Activated naive CD4-positive, alpha-beta T cell treated with anti-CD3 and anti-CD28 coated beads, Interleukin-2, amount 50 U/mL, for 72 hours (primary cell): Measurements from ENCODE around the gene AZU1. TPM values are rescaled to one million over a fixed set of nuclear protein-coding genes. Genes with fewer than 3 reads are reported as not detected.

ENCODE experiments used
- ATAC-seq, 2 donors: fragments of 150-1000 bp; cut with Tn5 transposase; 2 replicates each; pipeline ENCODE4 v1.10.0; 2021; ENCODE audit warnings: mild to moderate bottlenecking in 2 of 2, moderate library complexity in 2 of 2
- DNase-seq, 2 donors: peaks; one replicate each; pipeline ENCODE4 v3.0.0; 2021 to 2022; ENCODE audit warnings: low spot score in 2 of 2
- H3K27ac Mint-ChIP-seq, 2 donors: one replicate each; pipeline ENCODE4 v1.8.0; 2022; ENCODE audit warnings: mild to moderate bottlenecking in 2 of 2, mixed read lengths in 2 of 2
- H3K36me3 Mint-ChIP-seq, 2 donors: one replicate each; pipeline ENCODE4 v1.8.0; 2022; ENCODE audit warnings: mixed read lengths in 2 of 2
- H3K9me3 Mint-ChIP-seq, 2 donors: one replicate each; pipeline ENCODE4 v1.8.0; 2022; ENCODE audit warnings: mixed read lengths in 2 of 2
- total RNA-seq, 2 donors: library from RNA; stranded (reverse); gene quantifications; one replicate each; pipeline ENCODE4 v1.2.3, GENCODE V29; 2022

Gene AZU1
- total RNA-seq, 2 donors from 2014 or later = not detected

- Mint-ChIP-seq H3K36me3 (peaks cover 19 to 20% of the 10 kb centered on the region in 2 donors), H3K27ac (peak overlapping the region in 1 of 2 donors; percentile 44), H3K9me3 (no peaks in the 10 kb centered on the region)
- no peak for ATAC-seq
- DNase-seq = no peak
These were observed 32.5 kb upstream of the AZU1 start for GRCh38 chr19:795073-795611.

GRCh38 chr19:795691-796581 is 31.7 kb upstream of the AZU1 start:
- ATAC-seq = no peak
- DNase-seq = no peak
- Mint-ChIP-seq H3K36me3 (peaks cover 26 to 27% of the 10 kb centered on the region in 2 donors), H3K9me3 (no peaks in the 10 kb centered on the region), H3K27ac (peak overlapping the region in 1 of 2 donors; percentile 92)

- DNase-seq (peak; percentile 97 to 100), ATAC-seq (peak; percentile 84 to 85)
- peaks cover 26 to 27% of the 10 kb centered on the region in 2 donors for H3K36me3 Mint-ChIP-seq
- H3K9me3 Mint-ChIP-seq = no peaks in the 10 kb centered on the region
- peak within 1 kb of the TSS; percentile 92 to 97 for H3K27ac Mint-ChIP-seq
These were observed 30.7 kb upstream of the AZU1 start, which contains the start of gene PTBP1 for GRCh38 chr19:796692-797527. TSS of gene PTBP1 (plus strand) at chr19:797452. CDS start at chr19:797498, 46 bp downstream.

- DNase-seq (peak; percentile 93 to 94), ATAC-seq (peak; percentile 37 to 43)
- Mint-ChIP-seq H3K9me3 (no peaks in the 10 kb centered on the region), H3K36me3 (peaks cover 31% of the 10 kb centered on the region in 2 donors), H3K27ac (peak overlapping the region; percentile 92 to 97)
These were observed 29.9 kb upstream of the AZU1 start for GRCh38 chr19:797528-798414.

- ATAC-seq (no peak), DNase-seq (peak in 1 of 2 donors; percentile 38)
- Mint-ChIP-seq H3K36me3 (peaks cover 36 to 37% of the 10 kb centered on the region in 2 donors), H3K9me3 (no peaks in the 10 kb centered on the region), H3K27ac (peak overlapping the region; percentile 92 to 97)
These were observed 29.1 kb upstream of the AZU1 start for GRCh38 chr19:798415-799075.

GRCh38 chr19:799076-799881 is 28.4 kb upstream of the AZU1 start:
- Mint-ChIP-seq H3K27ac (peak overlapping the region; percentile 92 to 97), H3K9me3 (no peaks in the 10 kb centered on the region), H3K36me3 (peaks cover 36 to 40% of the 10 kb centered on the region in 2 donors)
- ATAC-seq = no peak
- DNase-seq = peak in 1 of 2 donors; percentile 36

- no peaks in the 10 kb centered on the region for H3K9me3 Mint-ChIP-seq
- H3K27ac Mint-ChIP-seq = peak overlapping the region; percentile 92 to 97
- H3K36me3 Mint-ChIP-seq = peaks cover 40 to 42% of the 10 kb centered on the region in 2 donors
- no peak for DNase-seq
- no peak for ATAC-seq
These were observed 27.1 kb upstream of the AZU1 start for GRCh38 chr19:800360-801029.

GRCh38 chr19:801030-801860 is 26.4 kb upstream of the AZU1 start:
- Mint-ChIP-seq H3K27ac (peak overlapping the region; percentile 92 to 98), H3K36me3 (peaks cover 40 to 42% of the 10 kb centered on the region in 2 donors), H3K9me3 (no peaks in the 10 kb centered on the region)
- ATAC-seq = no peak
- DNase-seq = peak in 1 of 2 donors; percentile 41

- no peaks in the 10 kb centered on the region for H3K9me3 Mint-ChIP-seq
These were observed 25.7 kb upstream of the AZU1 start for GRCh38 chr19:801861-802497.

GRCh38 chr19:802498-803098 is 25.0 kb upstream of the AZU1 start:
- no peak for ATAC-seq
- Mint-ChIP-seq H3K27ac (peak overlapping the region; percentile 92 to 98), H3K9me3 (no peaks in the 10 kb centered on the region), H3K36me3 (peaks cover 41 to 52% of the 10 kb centered on the region in 2 donors)
- DNase-seq = no peak

More at GRCh38 chr19:801861-802497, 25.7 kb upstream of the AZU1 start:
- peak overlapping the region; percentile 92 to 98 for H3K27ac Mint-ChIP-seq
- no peak for ATAC-seq
- DNase-seq = no peak
- peaks cover 35 to 46% of the 10 kb centered on the region in 2 donors for H3K36me3 Mint-ChIP-seq

GRCh38 chr19:803099-803561 is 24.5 kb upstream of the AZU1 start:
- no peak for ATAC-seq
- Mint-ChIP-seq H3K36me3 (peaks cover 47 to 56% of the 10 kb centered on the region in 2 donors), H3K27ac (peak overlapping the region; percentile 92 to 98), H3K9me3 (no peaks in the 10 kb centered on the region)
- DNase-seq = no peak

GRCh38 chr19:803686-804418 is 23.8 kb upstream of the AZU1 start:
- ATAC-seq = no peak
- Mint-ChIP-seq H3K36me3 (peaks cover 45 to 50% of the 10 kb centered on the region in 2 donors), H3K27ac (peak overlapping the region; percentile 92 to 98), H3K9me3 (no peaks in the 10 kb centered on the region)
- no peak for DNase-seq
